Upper lobe of left lung (tissue), 6 donors: ENCODE data around the gene BAD. TPM values are rescaled to one million over a fixed set of nuclear protein-coding genes. Genes with fewer than 3 reads are reported as not detected.
A peak's percentile ranks its signal among the peaks of the same experiment; 100 is the strongest.

Experiments used
- ATAC-seq, 2 donors: fragments of 200-7000 bp; cut with Tn5 transposase; one replicate each; pipeline ENCODE4 v1.9.1; 2022; ENCODE audit warnings: mild to moderate bottlenecking in 2 of 2, moderate library complexity in 2 of 2; ENCODE audit not compliant: low FRiP score in 2 of 2
- DNase-seq, 2 donors: peaks; one replicate each; pipeline ENCODE4 v3.0.0-alpha.2; 2019 to 2020
- H3K27ac ChIP-seq, 4 donors: fragments of 200-600 bp; sonication (generic); one replicate each; pipeline ENCODE4 v1.5.1; 2016 to 2019
- H3K27me3 ChIP-seq, 4 donors: fragments of 200-600 bp; sonication (generic); one replicate each; pipeline ENCODE4 v1.5.1; 2017 to 2019
- H3K36me3 ChIP-seq, 4 donors: fragments of 200-600 bp; sonication (generic); one replicate each; pipeline ENCODE4 v1.5.1; 2016 to 2019
- H3K4me1 ChIP-seq, 4 donors: fragments of 200-600 bp; sonication (generic); one replicate each; pipeline ENCODE4 v1.5.1; 2018 to 2019
- H3K4me3 ChIP-seq, 4 donors: fragments of 200-600 bp; sonication (generic); one replicate each; pipeline ENCODE4 v1.5.1; 2017 to 2019; ENCODE audit warnings: mild to moderate bottlenecking in 2 of 4, moderate library complexity in 1 of 4
- H3K9me3 ChIP-seq, 4 donors: fragments of 200-600 bp; sonication (generic); one replicate each; pipeline ENCODE4 v1.5.1; 2018 to 2019
- CTCF ChIP-seq, 6 experiments: fragments of 450-650 bp in 4 of 6; fragments of 200-600 bp in 2 of 6; sonication (generic) in 2 of 6; IDR thresholded peaks; one replicate each; pipeline ENCODE4 v1.5.1; 2016 to 2019; ENCODE audit warnings: antibody characterized with exemption in 6 of 6
- EP300 ChIP-seq, 4 donors: sonication (generic); formaldehyde crosslinking; IDR thresholded peaks; one replicate each; pipeline ENCODE4 v1.5.1; 2017; ENCODE audit warnings: antibody characterized with exemption in 4 of 4, control low read depth in 2 of 4
- POLR2A ChIP-seq, 4 donors: fragments of 450-650 bp; IDR thresholded peaks; one replicate each; pipeline ENCODE4 v1.5.1; 2016 to 2017; ENCODE audit warnings: antibody characterized with exemption in 4 of 4, mild to moderate bottlenecking in 2 of 4
- POLR2AphosphoS5 ChIP-seq, 2 donors: sonication (generic); formaldehyde crosslinking; IDR thresholded peaks; one replicate each; pipeline ENCODE4 v1.5.1; 2017; ENCODE audit warnings: antibody characterized with exemption in 2 of 2
- WGBS, 2 donors: methylation state at CpG; one replicate each; pipeline ENCODE4 v1.1.5; 2017 to 2018; 5-methylcytosine and 5-hydroxymethylcytosine counted together
- total RNA-seq, 6 donors: library from RNA; depleted of rRNA in 4 of 6; stranded (reverse); fragments of >200 nt in 4 of 6; gene quantifications; one replicate each; pipeline versions ENCODE4 v1.1.0 to v1.2.1, GENCODE V29; 2016 to 2021
- donor health status: DM: no; HTN: no; CAD: no; lungs with moderate emphysema.
- donor health status: DM: no; HTN: yes; CAD: no; lungs with severe emphysema.

BAD gene
- total RNA-seq, 6 donors from 2014 or later, result 59.7 to 150 (median 80.1) TPM

GRCh38 chr11:64304316-64305072, 20.0 kb upstream of the BAD start:
- Histone ChIP-seq H3K4me1 (peaks cover 30 to 47% (median 43%) of the 10 kb centered on the region in 4 donors), H3K4me3 (peak overlapping the region; percentile 46 to 96 (median 87)), H3K27me3 (peaks cover 0 to 14% (median 9%) of the 10 kb centered on the region in 4 donors), H3K27ac (peak overlapping the region; percentile 91 to 97 (median 94)), H3K36me3 (peaks cover 0 to 9% (median 0%) of the 10 kb centered on the region in 4 donors), H3K9me3 (no peaks in the 10 kb centered on the region)
- TF ChIP-seq EP300 (IDR thresholded peaks at IDR 0.05) (no peak), POLR2A (IDR thresholded peaks at IDR 0.05) (no peak), POLR2AphosphoS5 (IDR thresholded peaks at IDR 0.05) (peak in 1 of 2 donors; percentile 1), CTCF (IDR thresholded peaks at IDR 0.05) (peak; percentile 80 to 95 (median 92))
- ATAC-seq, result peak; percentile 73 to 82
- peak; percentile 91 to 97 for DNase-seq
- WGBS, 2 donors, result 0 to 1% methylated on average over 27 to 46 of the region's 46 CpGs

GRCh38 chr11:64304032-64304315, 19.5 kb upstream of the BAD start:
- Histone ChIP-seq H3K36me3 (peaks cover 0 to 9% (median 0%) of the 10 kb centered on the region in 4 donors), H3K4me3 (peak overlapping the region in 3 of 4 donors; percentile 84 to 96 (median 90)), H3K27ac (peak overlapping the region; percentile 91 to 97 (median 94)), H3K9me3 (no peaks in the 10 kb centered on the region), H3K4me1 (peaks cover 36 to 53% (median 48%) of the 10 kb centered on the region in 4 donors), H3K27me3 (peaks cover 0 to 19% (median 11%) of the 10 kb centered on the region in 4 donors)
- DNase-seq (no peak), ATAC-seq (no peak)
- TF ChIP-seq EP300 (IDR thresholded peaks at IDR 0.05) (no peak), CTCF (IDR thresholded peaks at IDR 0.05) (no peak), POLR2A (IDR thresholded peaks at IDR 0.05) (no peak), POLR2AphosphoS5 (IDR thresholded peaks at IDR 0.05) (no peak)
- 54 to 57% methylated on average over 5 of the region's 5 CpGs for WGBS, 2 donors

GRCh38 chr11:64303109-64304031, 18.9 kb upstream of the BAD start:
- no peak for TF ChIP-seq EP300 (IDR thresholded peaks at IDR 0.05)
- no peak for TF ChIP-seq POLR2AphosphoS5 (IDR thresholded peaks at IDR 0.05)
- TF ChIP-seq CTCF (IDR thresholded peaks at IDR 0.05), result no peak
- H3K4me1 ChIP-seq, result peaks cover 37 to 53% (median 49%) of the 10 kb centered on the region in 4 donors
- H3K36me3 ChIP-seq, result peaks cover 0 to 9% (median 0%) of the 10 kb centered on the region in 4 donors
- ATAC-seq, result no peak
- 77 to 83% methylated on average over 9 to 13 of the region's 13 CpGs for WGBS, 2 donors
- no peak overlapping the region for H3K4me3 ChIP-seq
- H3K27me3 ChIP-seq, result peaks cover 0 to 21% (median 12%) of the 10 kb centered on the region in 4 donors
- DNase-seq, result no peak
- no peaks in the 10 kb centered on the region for H3K9me3 ChIP-seq
- peak overlapping the region in 2 of 4 donors; percentile 91 to 97 for H3K27ac ChIP-seq

GRCh38 chr11:64299847-64300648, 15.6 kb upstream of the BAD start, which contains the start of gene CATSPERZ:
Gene CATSPERZ (plus strand): TSS chr11:64300358. CDS start chr11:64300411, 53 bp downstream.
- no peaks in the 10 kb centered on the region for H3K36me3 ChIP-seq
- peak in 1 of 2 donors; percentile 1 for ATAC-seq
- peaks cover 30 to 39% (median 35%) of the 10 kb centered on the region in 4 donors for H3K4me1 ChIP-seq
- peaks cover 0 to 42% (median 27%) of the 10 kb centered on the region in 4 donors for H3K27me3 ChIP-seq
- WGBS, 2 donors, result 0 to 6% methylated on average over 20 to 41 of the region's 54 CpGs
- H3K4me3 ChIP-seq, result peak within 1 kb of the TSS; percentile 15 to 53 (median 44)
- H3K9me3 ChIP-seq, result no peaks in the 10 kb centered on the region
- H3K27ac ChIP-seq, result peak within 1 kb of the TSS in 2 of 4 donors; percentile 14 to 45
- TF ChIP-seq CTCF (IDR thresholded peaks at IDR 0.05) (no peak), POLR2A (IDR thresholded peaks at IDR 0.05) (no peak), POLR2AphosphoS5 (IDR thresholded peaks at IDR 0.05) (no peak), EP300 (IDR thresholded peaks at IDR 0.05) (no peak)
- no peak for DNase-seq
